Parathyroid adenoma (tissue), 2 donors: ENCODE measurements around the gene DEPDC4.

Experiments used
- H2AFZ ChIP-seq: fragments of 300-600 bp; sonication (generic); one replicate; pipeline ENCODE4 v1.7.0; 2017; ENCODE audit warnings: antibody characterized with exemption, mild to moderate bottlenecking
- H3K27ac ChIP-seq: fragments of 300-600 bp; sonication (generic); one replicate; pipeline ENCODE4 v1.7.0; 2017
- H3K27me3 ChIP-seq: fragments of 300-600 bp; sonication (generic); one replicate; pipeline ENCODE4 v1.7.0; 2017; ENCODE audit warnings: low read length; ENCODE audit not compliant: control insufficient read depth, insufficient read depth
- H3K36me3 ChIP-seq: fragments of 300-600 bp; sonication (generic); one replicate; pipeline ENCODE4 v1.7.0; 2017; ENCODE audit warnings: low read length; ENCODE audit not compliant: control insufficient read depth, insufficient read depth
- H3K4me1 ChIP-seq: fragments of 300-600 bp; sonication (generic); one replicate; pipeline ENCODE4 v1.7.0; 2017; ENCODE audit warnings: control low read depth
- H3K4me2 ChIP-seq: fragments of 300-600 bp; sonication (generic); one replicate; pipeline ENCODE4 v1.7.0; 2017; ENCODE audit warnings: low read length
- H3K4me3 ChIP-seq: fragments of 300-600 bp; sonication (generic); one replicate; pipeline ENCODE4 v1.7.0; 2017; ENCODE audit warnings: low read depth, low read length
- H3K79me2 ChIP-seq: fragments of 300-600 bp; sonication (generic); one replicate; pipeline ENCODE4 v1.7.0; 2017; ENCODE audit warnings: control low read depth
- H3K9ac ChIP-seq: fragments of 300-600 bp; sonication (generic); one replicate; pipeline ENCODE4 v1.7.0; 2017; ENCODE audit warnings: mild to moderate bottlenecking
- H3K9me3 ChIP-seq: fragments of 300-600 bp; sonication (generic); one replicate; pipeline ENCODE4 v1.7.0; 2017; ENCODE audit warnings: low read length; ENCODE audit not compliant: control insufficient read depth
- TF ChIP-seq, protein P1 (sequence below): fragments of 300-600 bp; sonication (generic); IDR thresholded peaks from one replicate; pipeline ENCODE4 v1.7.0; 2017; ENCODE audit warnings: antibody characterized with exemption, mild to moderate bottlenecking
- donor health status: primary hyperparathyroidism.

The DEPDC4 gene

DNA sequence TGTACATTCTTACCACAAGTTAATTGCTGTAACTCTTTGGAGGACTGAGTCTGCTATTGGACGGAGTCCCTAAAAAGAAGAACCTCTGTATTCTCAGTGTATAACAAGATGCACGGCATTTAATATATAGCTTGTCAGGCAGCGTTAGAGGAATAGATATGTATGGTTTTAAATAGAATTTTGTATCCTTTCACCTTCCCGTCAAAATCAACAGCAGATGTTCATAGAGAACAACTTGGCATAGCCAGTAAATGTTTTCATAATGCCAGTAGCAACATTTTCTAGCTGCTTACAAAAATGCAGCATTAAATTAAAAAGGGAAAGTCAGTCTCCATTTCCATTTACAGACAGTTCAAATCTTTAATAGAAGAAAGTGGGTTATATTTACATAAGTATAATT, 6.9 kb upstream of the DEPDC4 start:
- H3K9ac ChIP-seq: no peak overlapping the region
- no peak overlapping the region for H3K4me3 ChIP-seq
- H3K27me3 ChIP-seq: no peaks in the 10 kb centered on the region
- H3K36me3 ChIP-seq: no peaks in the 10 kb centered on the region
- peaks cover 55% of the 10 kb centered on the region for H3K79me2 ChIP-seq
- H3K9me3 ChIP-seq: no peaks in the 10 kb centered on the region
- no peak overlapping the region for H2AFZ ChIP-seq
- H3K4me1 ChIP-seq: peaks cover 10% of the 10 kb centered on the region
- no peak overlapping the region for H3K4me2 ChIP-seq
- H3K27ac ChIP-seq: no peak overlapping the region
- TF ChIP-seq, protein P1, sequence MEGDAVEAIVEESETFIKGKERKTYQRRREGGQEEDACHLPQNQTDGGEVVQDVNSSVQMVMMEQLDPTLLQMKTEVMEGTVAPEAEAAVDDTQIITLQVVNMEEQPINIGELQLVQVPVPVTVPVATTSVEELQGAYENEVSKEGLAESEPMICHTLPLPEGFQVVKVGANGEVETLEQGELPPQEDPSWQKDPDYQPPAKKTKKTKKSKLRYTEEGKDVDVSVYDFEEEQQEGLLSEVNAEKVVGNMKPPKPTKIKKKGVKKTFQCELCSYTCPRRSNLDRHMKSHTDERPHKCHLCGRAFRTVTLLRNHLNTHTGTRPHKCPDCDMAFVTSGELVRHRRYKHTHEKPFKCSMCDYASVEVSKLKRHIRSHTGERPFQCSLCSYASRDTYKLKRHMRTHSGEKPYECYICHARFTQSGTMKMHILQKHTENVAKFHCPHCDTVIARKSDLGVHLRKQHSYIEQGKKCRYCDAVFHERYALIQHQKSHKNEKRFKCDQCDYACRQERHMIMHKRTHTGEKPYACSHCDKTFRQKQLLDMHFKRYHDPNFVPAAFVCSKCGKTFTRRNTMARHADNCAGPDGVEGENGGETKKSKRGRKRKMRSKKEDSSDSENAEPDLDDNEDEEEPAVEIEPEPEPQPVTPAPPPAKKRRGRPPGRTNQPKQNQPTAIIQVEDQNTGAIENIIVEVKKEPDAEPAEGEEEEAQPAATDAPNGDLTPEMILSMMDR: no peak

DNA sequence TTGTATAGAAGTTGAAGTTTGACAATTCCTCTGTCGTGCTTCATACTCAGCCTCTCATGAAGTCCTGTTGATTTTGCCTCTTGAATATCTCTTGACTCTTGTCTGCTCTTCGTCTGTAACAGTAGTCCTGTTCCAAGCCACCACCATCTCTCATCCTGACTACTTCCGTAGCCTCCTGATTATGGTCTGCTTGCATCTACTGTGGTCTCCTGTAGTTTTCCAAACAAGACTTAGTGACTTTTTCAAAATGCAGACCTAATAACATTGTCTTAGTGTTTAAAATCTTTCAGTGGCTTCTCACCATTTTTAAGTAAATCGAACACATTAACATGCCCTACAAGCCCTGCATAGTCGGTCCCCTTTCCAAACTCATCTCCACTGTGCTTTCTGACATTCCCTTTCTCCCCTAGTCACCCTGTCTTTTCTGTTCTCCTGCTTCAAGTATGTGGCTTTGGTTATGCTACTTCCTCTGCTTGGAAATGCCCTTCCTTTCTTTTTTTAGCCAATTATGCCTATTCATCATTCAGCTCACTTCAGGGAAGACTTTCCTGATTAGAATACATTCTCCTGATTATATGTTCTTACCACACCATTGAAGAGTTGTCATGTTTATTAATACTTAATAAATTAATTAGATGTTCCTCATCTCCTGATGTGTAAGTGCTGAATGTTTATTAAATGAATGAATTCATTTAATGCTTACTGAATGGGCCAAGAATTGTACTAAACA, 2.1 kb upstream of the DEPDC4 start:
- Histone ChIP-seq H3K9me3 (no peaks in the 10 kb centered on the region), H3K79me2 (peaks cover 30% of the 10 kb centered on the region), H3K27ac (no peak overlapping the region), H3K4me1 (peaks cover 10% of the 10 kb centered on the region), H2AFZ (no peak overlapping the region), H3K27me3 (no peaks in the 10 kb centered on the region), H3K4me2 (peak overlapping the region; percentile 87), H3K36me3 (no peaks in the 10 kb centered on the region), H3K9ac (no peak overlapping the region), H3K4me3 (peak overlapping the region; percentile 89)
- TF ChIP-seq, protein P1: no peak

GRCh38 chr12:100267603-100268281, 863 bp upstream of the DEPDC4 start:
- H3K4me2 ChIP-seq: peak overlapping the region; percentile 87
- H3K79me2 ChIP-seq: peaks cover 20% of the 10 kb centered on the region
- peaks cover 10% of the 10 kb centered on the region for H3K4me1 ChIP-seq
- peak overlapping the region; percentile 89 for H3K4me3 ChIP-seq
- H3K9ac ChIP-seq: peak overlapping the region; percentile 68
- H3K27ac ChIP-seq: peak overlapping the region; percentile 86
- H2AFZ ChIP-seq: peak overlapping the region; percentile 91
- TF ChIP-seq, protein P1: no peak
- H3K27me3 ChIP-seq: no peaks in the 10 kb centered on the region
- no peaks in the 10 kb centered on the region for H3K36me3 ChIP-seq
- no peaks in the 10 kb centered on the region for H3K9me3 ChIP-seq

GRCh38 chr12:100266585-100266834, 369 bp downstream of the DEPDC4 start:
- peaks cover 7% of the 10 kb centered on the region for H3K4me1 ChIP-seq
- peak overlapping the region; percentile 91 for H2AFZ ChIP-seq
- H3K27ac ChIP-seq: peak overlapping the region; percentile 86
- peaks cover 9% of the 10 kb centered on the region for H3K79me2 ChIP-seq
- H3K4me2 ChIP-seq: peak overlapping the region; percentile 51
- no peaks in the 10 kb centered on the region for H3K36me3 ChIP-seq
- no peak overlapping the region for H3K9ac ChIP-seq
- H3K9me3 ChIP-seq: no peaks in the 10 kb centered on the region
- TF ChIP-seq, protein P1: no peak
- peak overlapping the region; percentile 89 for H3K4me3 ChIP-seq
- no peaks in the 10 kb centered on the region for H3K27me3 ChIP-seq
